ENCODE measurements around the gene ZNF135. TPM values are rescaled to one million over a fixed set of nuclear protein-coding genes. Genes with fewer than 3 reads are reported as not detected.

The ZNF135 gene
- total RNA-seq, 1 experiment from 2014 or later, result not detected

DNA sequence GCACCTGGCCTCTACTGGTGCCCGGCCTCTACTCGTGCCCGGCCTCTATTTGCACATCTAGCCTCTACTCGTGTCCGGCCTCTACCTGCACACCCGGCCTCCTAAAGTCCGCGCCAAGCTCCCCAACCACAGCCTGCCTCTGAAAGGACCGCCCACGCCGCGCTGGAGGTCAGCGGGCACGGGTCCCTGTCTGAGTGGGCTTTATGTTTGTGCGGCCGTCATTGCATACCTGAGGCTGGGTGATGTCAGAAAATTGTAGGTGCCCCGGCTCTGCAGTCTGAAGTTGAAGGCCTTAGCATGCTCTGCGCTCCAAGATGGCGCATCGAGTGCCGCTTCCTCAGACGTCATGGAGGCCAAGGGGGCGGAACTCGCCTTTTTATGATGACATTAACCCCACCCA lies 1.1 kb downstream of the ZNF135 start:
- no TSS peak for BruUV-seq (replicated peaks)
- Mint-ChIP-seq H3K4me1 (ENCODE audit: low read depth, unreplicated experiment) (no peaks in the 10 kb centered on the region), H3K4me3 (ENCODE audit: low read depth, unreplicated experiment) (no peak overlapping the region), H3K9me3 (ENCODE audit: low read depth, unreplicated experiment) (peaks cover 12% of the 10 kb centered on the region), H3K36me3 (ENCODE audit: insufficient read depth, unreplicated experiment) (peaks cover 7% of the 10 kb centered on the region), H3K27me3 (ENCODE audit: unreplicated experiment) (no peaks in the 10 kb centered on the region), H3K27ac (ENCODE audit: unreplicated experiment) (no peak overlapping the region)
- CTCF ChIA-PET, result no interaction called here
- DNase-seq, result no peak
- TF ChIP-seq CTCF (IDR thresholded peaks at IDR 0.05; ENCODE audit: unreplicated experiment), result no peak
- intact Hi-C loops (cut with micrococcal nuclease; ENCODE audit: unreplicated experiment), result no loop called here

DNA sequence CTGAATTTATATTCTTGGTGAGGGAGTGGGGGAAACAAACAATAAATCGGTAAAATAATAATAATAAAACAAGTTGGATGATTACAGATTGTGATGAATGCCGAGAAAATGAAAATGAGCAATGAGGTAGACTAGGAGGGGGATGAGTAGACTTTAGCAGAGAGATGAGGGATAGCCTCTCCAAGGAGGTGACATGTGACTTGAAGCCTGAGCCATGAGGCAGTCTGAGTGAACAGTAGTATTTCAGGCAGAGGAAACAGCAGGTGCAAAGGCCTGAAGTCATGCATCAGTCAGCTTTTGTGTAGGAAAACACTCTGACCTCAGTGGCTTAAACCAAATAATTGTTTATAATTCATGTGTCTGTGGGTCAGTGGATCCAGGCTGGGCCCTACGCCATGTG lies 4.6 kb downstream of the ZNF135 start:
- peaks cover 21% of the 10 kb centered on the region for H3K9me3 Mint-ChIP-seq (ENCODE audit: low read depth, unreplicated experiment)

GRCh38 chr19:58067240-58067912 lies 8.3 kb downstream of the ZNF135 start:
- intact Hi-C loops (cut with micrococcal nuclease; ENCODE audit: unreplicated experiment), result no loop called here
- H3K27ac Mint-ChIP-seq (ENCODE audit: unreplicated experiment), result no peak overlapping the region
- no peaks in the 10 kb centered on the region for H3K4me1 Mint-ChIP-seq (ENCODE audit: low read depth, unreplicated experiment)
- no peak for TF ChIP-seq CTCF (IDR thresholded peaks at IDR 0.05; ENCODE audit: unreplicated experiment)
- CTCF ChIA-PET, result no interaction called here
- peaks cover 20% of the 10 kb centered on the region for H3K9me3 Mint-ChIP-seq (ENCODE audit: low read depth, unreplicated experiment)
- no peak for DNase-seq
- no peaks in the 10 kb centered on the region for H3K36me3 Mint-ChIP-seq (ENCODE audit: insufficient read depth, unreplicated experiment)
- H3K4me3 Mint-ChIP-seq (ENCODE audit: low read depth, unreplicated experiment), result no peak overlapping the region
- no TSS peak for BruUV-seq (replicated peaks)
- H3K27me3 Mint-ChIP-seq (ENCODE audit: unreplicated experiment), result no peaks in the 10 kb centered on the region

More for the DNA sequence above, 4.6 kb downstream of the ZNF135 start:
- H3K4me1 Mint-ChIP-seq (ENCODE audit: low read depth, unreplicated experiment), result no peaks in the 10 kb centered on the region
- no peak for DNase-seq
- CTCF ChIA-PET, result interaction anchor here (0.6 kb wide), 1 partner anchor 340 kb away, joined by 3 read pairs; no protein-coding TSS in a partner anchor
- no TSS peak for BruUV-seq (replicated peaks)
- intact Hi-C loops (cut with micrococcal nuclease; ENCODE audit: unreplicated experiment), result no loop called here
- TF ChIP-seq CTCF (IDR thresholded peaks at IDR 0.05; ENCODE audit: unreplicated experiment), result no peak
- peaks cover 5% of the 10 kb centered on the region for H3K36me3 Mint-ChIP-seq (ENCODE audit: insufficient read depth, unreplicated experiment)
- no peak overlapping the region for H3K27ac Mint-ChIP-seq (ENCODE audit: unreplicated experiment)
- H3K27me3 Mint-ChIP-seq (ENCODE audit: unreplicated experiment), result no peaks in the 10 kb centered on the region
- no peak overlapping the region for H3K4me3 Mint-ChIP-seq (ENCODE audit: low read depth, unreplicated experiment)

DNA sequence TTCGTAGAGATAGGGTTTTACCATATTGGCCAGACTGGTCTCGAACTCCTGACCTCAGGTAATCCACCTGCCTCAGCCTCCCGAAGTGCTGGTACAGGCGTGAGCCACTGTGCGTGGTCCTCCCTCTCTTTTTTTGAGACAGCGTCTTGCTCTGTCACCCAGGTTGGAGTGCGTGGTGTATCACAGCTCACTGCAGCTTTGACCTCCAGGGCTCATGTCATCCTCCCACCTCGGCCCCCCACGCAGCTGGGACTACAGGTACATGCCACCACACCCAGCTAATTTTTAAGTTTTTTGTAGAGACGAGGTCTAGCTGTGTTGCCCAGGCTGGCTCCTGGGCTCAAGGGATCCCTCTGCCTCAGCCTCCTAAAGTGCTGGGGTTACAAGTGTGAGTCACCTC lies 20.7 kb downstream of the ZNF135 start:
- intact Hi-C loops (cut with micrococcal nuclease; ENCODE audit: unreplicated experiment), result no loop called here
- Mint-ChIP-seq H3K4me1 (ENCODE audit: low read depth, unreplicated experiment) (no peaks in the 10 kb centered on the region), H3K9me3 (ENCODE audit: low read depth, unreplicated experiment) (peaks cover 23% of the 10 kb centered on the region), H3K4me3 (ENCODE audit: low read depth, unreplicated experiment) (no peak overlapping the region), H3K27me3 (ENCODE audit: unreplicated experiment) (no peaks in the 10 kb centered on the region), H3K27ac (ENCODE audit: unreplicated experiment) (no peak overlapping the region), H3K36me3 (ENCODE audit: insufficient read depth, unreplicated experiment) (peaks cover 8% of the 10 kb centered on the region)
- no peak for TF ChIP-seq CTCF (IDR thresholded peaks at IDR 0.05; ENCODE audit: unreplicated experiment)
- no peak for DNase-seq
- BruUV-seq (replicated peaks), result no TSS peak
- CTCF ChIA-PET, result interaction anchor here (0.6 kb wide), 1 partner anchor 52 kb away, joined by 3 read pairs; no protein-coding TSS in a partner anchor
